HTERT RPE-1 (cell line): Measurements from ENCODE around the gene RPL32.

Source experiments
- in situ Hi-C: fragments of 300-500 bp; cut with MboI; formaldehyde crosslinking; loops from 4 replicates; pipeline ENCODE4 v1.14.3; 2020; ENCODE audit warnings: low sequenced_read_pairs

RPL32 gene

DNA sequence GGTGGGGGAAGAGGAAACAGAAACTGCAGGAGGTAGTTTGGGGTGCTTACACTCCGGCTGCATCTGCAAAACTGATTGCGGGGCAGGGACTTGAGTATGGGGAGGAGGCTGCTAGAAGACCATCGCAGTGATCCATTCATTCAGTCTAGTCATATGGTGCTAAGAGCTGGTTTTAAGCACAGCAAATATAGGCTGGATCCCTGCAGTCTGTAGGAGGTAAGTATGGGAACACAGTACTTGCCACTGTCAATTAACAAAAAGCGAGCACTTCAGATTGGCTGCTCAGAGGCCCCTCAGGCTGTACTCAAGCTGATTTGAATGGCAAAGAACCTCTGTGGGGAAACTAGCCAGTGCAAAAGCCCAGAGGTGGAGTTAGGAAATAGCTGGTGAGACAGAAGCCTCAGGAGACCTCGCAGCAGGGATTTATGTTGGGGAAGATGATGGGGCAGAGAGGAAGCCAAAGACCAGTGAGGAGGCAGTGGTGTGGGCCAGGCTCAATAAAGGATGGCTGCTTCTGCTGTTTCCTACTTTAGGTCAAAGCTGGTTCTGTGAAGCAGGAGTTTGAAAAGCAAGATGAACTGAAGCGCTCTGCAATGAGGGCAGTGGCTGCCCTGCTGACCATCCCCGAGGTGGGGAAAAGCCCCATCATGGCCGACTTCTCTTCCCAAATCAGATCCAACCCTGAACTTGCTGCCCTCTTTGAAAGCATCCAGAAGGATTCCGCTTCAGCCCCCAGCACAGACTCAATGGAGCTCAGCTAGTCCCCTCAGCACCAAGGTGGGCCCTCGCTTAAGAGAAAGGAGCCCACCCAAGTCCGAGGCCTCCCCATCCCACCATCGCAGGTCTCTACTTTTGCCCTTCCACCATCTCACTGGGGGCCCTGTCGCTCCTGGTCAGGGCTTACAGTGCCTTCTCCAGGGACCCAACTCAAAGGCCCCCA, 7.9 kb downstream of the RPL32 start:
- in situ Hi-C loops: no loop called here

DNA sequence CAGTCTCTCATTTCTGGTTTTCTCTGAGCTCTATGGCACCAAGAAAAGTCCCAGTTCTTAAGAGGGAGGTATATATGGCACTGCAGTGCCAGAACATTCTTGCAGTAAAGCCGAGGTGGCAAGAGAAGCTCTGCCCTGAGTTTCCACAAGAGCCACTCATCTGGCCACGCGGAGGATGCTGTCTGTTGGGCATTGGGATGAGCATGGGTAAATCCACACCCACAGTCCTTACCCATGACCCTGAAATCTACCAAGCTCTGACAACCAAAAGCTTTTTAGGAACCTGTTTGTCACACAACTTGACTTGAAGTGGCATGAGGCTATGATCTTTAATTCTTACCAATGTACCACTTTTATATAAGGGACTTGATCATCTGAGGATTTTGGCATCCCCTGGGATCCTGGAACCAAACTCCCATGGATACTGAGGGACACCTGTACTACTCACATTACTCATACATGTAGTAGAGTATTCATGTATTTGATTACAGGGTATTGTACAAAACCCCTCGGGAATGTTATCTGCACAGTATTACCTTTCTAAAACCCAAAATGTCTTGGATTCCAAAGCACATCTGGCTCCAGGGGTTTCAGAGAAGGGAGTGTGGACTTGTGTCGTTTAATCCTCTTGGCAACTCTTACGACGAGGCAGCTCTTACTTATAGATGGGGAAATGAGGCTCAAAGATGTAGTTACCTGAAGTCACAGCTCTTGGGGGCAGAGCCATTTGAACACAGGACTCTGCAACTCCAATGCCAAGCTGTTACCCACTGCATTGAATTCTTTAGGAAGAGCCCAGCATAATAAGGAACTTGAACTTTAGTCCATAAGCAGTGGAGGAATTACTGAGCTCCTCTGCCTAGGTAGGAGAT, 8.8 kb downstream of the RPL32 start:
- in situ Hi-C loops: no loop called here

DNA sequence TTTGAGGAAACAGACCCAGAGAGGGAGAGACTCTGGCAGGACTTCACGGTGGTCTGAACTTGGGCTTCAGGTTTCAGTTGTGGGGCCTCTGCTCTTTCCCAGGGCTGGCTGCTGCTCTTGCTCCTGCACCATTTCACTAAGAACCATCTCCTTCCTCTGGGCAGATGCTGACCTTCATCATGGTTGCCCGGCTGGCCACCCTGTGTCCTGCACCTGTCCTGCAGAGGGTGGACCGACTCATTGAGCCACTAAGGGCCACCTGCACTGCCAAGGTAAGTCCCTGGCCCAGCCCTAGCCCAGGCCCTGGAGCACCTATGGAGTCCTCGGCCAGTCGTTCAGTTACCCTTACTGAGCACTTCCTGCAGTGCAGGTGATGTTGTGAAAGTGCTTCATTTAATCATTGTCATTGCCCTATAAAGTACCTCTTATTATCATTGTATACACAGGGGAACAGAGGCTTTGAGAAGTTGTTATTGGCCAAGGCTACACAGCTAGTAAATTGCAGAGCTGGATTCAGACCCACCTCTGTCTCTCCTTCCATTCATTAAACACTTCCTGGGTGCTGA, 10.0 kb downstream of the RPL32 start:
- in situ Hi-C loops: no loop called here

DNA sequence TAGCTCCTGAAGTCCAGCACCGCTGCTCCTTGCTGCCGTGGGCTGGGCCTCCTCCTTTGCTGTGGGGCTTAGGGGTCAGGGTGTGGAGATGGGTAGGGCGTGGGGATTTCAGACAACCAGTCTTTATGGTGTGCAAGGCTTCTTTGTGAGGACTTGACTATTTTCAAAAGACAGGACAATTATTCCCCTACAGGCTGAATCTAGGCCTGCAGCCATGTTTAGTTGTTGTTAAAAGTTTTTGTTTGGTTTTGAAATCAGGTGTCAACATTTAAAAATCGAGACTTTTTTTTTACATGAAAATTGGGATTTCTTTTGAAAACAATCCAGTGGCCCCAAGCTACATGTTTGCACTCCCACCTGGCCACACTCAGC, 10.6 kb downstream of the RPL32 start:
- in situ Hi-C loops: no loop called here

DNA sequence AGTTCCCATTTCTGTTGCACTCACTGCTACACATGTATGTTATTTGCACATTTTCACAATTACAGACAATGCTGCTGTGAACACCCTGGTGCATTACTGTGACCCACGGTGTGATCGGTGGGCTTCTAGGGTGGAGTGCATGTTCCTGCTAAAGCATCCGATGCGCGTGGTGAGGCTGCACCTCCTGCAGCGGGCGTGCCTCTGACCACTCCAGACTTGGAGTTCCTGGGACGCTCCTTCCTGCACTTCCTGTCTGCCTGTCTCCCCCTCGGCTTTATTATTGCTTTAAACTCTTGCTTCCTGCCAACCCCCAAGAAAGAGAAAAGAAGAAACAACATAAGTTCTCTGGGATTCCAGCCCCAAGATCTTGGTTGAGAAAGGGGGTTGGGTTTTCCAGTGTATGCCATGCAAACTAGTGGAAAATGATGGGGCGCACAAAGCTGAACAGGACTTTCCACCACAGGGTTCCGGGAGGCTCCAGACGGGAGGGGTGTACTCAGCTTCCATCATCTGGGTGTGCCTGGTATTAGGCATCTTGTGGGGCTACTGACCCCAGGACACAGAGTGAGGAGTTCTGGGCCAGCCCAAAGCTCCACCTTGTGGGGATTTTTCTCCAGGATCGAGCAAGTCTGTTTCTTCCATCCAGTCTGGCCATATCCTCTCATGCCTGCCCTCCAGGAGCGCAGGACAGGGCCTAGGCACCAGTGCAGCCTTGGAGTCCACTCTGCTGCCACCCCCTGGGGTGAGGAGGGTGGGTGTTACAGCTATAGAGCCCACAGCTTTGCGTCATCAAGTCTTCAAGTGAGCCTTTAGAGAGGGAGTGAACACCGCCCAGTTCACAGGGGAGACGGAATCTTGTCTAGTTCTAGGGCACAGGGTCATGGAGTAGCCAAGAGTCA, 11.2 kb downstream of the RPL32 start:
- in situ Hi-C loops: no loop called here

DNA sequence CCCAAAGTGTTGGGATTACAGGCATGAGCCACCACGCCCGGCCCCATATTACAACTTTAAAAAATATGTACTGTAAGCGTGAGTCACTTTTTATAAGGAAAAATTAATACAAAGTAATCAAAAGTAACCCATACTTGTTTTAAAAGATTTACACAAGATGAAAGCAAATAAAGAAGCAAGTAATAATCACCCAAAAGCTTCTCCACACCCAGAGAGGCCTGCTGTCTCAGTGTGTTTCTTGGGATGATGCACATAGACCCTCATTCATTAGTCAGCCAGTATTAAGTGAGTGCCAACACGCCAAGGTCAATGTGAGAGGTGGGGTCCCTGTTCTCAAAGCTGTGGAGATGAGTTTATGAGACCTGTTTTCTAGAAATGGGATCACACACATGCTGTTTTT, 12.0 kb downstream of the RPL32 start:
- in situ Hi-C loops: no loop called here

DNA sequence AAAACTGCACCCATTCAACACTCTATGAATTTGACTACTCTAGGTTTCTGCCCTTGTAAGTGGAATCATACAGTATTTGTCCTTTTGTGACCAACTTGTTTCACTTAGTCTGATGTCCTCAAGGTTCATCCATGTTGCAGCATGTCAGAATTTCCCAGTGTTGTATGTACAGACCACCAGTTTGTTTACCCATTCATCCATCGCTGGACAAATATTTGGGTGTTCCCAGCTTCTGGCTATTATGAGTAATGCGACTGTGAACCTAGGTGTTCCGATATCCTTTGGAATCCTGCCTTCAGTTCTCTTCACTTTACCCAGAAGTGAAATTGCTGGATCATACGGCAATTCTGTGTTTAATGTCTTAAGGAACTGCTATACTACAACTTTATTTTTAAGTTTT, 12.6 kb downstream of the RPL32 start:
- in situ Hi-C loops: no loop called here

DNA sequence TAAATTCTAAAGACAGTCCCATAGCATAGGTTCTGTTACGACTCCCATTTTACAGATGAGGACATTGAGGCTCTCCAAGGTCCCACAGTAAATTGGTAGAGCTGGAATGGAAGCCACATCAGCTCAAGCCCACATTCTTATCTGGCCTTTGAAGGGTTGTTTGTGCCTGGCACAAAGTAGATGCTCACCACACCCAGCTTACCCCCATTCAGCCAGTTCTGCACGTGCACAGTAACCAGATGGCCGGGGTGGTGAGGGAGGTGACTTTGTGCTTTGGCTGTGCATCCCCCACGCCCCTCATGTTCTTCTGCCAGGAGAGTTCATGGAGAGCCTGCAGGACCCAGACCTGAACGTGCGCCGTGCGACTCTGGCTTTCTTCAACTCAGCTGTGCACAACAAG, 16.2 kb downstream of the RPL32 start:
- in situ Hi-C loops: no loop called here

DNA sequence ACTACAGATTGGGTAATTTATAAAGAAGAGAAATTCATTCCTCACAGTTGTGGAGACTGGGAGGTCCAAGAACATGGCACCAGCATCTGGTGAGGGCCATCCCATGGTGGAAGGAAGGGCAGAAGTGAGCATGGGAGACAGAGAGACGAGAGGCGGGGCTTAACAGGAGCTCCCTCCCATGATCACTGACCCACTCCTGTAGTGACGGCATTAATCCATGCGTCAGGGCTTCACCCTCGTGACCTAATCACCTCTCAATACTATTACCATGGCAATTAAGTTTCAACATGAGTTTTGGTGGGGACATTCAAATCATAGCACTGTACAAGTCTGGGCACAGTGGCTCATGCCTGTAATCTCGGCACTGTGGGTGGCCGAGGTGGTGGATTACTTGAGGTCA, 17.1 kb downstream of the RPL32 start:
- in situ Hi-C loops: no loop called here

DNA sequence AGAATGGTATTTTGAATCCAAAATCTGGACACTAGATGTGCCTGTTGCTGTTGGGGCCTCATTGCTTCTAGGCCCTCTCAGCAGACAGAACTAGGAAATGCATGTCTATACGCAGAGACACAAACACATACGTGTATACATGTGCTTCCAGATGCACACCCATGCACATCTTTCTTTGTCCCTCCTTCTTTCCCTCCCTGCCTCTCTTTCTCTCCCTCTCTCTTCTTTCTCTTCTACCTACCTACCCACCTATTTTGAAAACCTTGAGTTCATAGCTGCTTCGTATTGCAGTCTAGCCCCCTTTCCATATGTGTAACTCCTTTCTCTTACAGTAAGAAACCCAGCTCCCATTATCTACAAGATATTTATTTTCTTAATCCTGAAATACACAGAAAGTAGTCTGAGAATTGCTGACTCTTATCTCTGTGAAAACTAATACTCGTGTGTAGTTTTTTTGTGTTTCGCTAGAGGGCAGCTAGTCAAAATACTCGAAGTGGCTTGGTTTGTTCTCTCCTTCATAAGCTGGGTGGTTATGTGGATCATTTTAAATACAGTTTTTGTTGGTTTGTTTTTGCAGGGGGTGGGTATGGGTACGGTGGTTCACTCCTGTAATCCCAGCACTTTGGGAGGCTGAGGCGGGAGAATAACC, 18.5 kb downstream of the RPL32 start:
- in situ Hi-C loops: no loop called here

DNA sequence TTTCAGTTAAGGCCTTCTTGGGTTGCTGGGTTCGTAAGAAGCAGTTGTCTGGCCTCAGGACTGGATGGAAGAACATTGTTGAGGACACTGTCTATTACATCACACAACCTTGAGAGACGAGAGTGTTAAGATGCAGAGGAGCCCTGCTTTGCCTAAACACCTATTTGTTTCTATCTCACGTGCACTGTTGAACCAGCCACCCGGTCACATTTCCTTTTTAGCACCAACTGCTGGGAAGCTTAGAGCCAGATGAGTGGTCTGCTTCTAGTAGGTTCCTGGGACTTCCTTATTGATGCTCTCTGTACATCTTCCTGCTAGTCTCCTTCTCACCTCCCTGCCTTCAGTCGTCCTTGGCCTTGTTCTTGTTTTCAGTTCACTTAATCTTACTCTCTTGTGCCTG, 22.6 kb downstream of the RPL32 start:
- in situ Hi-C loops: no loop called here

DNA sequence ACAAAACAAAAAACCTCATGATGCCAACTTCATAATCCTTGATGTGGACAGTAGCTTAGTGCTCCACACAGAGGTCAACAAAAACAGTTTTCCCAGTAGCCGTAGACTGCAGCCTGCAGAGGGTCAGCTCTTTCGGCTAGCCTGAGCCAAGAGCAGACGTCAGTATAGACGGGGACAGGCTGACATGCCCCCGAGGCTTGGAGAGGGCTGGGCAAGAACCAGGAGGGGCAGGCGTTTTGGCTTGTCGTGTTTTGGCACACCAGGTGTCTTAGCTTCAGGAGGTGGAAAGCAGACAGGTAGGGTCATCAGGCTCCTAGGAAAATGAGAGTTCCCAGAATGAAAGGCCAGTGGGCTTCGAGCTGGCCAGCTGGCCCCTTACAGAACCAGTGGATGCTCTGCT, 23.1 kb downstream of the RPL32 start:
- in situ Hi-C loops: no loop called here

DNA sequence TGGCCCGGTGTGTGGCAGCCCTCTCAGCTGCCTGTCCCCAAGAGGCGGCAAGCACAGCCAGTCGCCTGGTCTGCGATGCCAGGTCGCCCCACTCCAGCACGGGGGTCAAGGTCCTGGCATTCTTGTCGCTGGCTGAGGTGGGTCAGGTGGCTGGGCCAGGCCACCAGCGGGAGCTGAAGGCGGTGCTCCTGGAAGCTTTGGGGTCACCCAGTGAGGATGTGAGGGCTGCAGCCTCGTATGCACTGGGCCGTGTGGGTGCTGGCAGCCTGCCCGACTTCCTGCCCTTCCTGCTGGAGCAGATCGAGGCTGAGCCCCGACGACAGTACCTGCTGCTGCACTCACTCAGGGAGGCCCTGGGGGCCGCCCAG, 24.0 kb downstream of the RPL32 start:
- in situ Hi-C loops: no loop called here

DNA sequence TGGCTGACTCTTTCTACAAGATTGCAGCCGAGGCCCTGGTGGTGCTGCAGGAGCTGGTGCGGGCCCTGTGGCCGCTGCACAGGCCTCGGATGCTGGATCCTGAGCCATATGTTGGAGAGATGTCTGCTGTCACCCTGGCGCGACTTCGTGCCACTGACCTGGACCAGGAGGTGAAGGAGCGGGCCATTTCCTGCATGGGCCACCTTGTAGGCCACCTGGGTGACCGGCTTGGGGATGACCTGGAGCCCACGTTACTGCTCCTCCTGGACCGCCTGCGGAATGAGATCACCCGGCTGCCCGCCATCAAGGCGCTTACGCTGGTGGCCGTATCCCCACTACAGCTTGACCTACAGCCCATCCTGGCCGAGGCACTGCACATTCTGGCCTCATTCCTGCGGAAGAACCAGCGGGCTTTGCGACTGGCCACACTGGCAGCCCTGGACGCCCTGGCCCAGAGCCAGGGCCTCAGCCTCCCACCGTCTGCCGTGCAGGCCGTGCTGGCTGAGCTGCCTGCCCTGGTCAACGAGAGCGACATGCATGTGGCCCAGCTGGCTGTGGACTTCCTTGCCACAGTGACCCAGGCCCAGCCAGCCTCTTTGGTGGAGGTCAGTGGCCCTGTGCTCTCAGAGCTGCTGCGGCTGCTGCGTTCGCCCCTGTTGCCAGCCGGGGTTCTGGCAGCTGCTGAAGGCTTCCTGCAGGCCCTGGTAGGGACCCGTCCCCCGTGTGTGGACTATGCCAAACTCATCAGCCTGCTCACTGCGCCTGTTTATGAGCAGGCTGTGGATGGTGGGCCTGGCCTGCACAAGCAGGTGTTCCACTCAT, 24.6 kb downstream of the RPL32 start:
- in situ Hi-C loops: no loop called here

DNA sequence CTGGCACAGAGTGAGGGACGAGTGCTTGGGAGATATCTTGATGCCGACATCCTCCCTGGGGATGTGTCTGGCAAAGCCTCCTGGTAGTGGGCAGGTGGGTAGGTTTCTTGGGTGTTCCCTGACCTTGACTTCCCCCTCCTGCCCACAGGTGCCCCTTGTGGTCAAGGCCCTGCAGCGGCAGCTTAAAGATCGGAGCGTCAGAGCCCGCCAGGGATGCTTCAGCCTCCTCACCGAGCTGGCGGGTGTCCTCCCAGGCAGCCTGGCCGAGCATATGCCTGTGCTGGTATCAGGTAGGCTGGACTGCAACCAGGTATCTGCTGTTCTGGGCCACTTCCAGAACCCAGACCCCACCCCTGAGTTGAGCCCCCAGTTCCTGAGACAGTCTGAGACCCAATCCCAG, 25.6 kb downstream of the RPL32 start:
- in situ Hi-C loops: no loop called here

DNA sequence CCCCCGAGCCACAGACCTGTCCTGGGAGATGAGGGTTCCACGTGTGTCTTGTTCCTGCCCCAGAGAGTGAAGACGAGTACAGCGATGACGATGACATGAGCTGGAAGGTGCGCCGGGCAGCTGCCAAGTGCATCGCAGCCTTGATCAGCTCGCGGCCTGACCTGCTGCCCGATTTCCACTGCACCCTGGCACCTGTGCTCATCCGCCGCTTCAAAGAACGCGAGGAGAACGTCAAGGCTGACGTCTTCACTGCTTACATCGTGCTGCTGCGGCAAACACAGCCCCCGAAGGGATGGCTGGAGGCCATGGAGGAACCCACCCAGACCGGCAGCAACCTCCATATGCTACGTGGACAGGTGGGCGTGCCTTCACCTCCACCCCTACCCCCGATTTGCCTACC, 26.3 kb downstream of the RPL32 start:
- in situ Hi-C loops: no loop called here

DNA sequence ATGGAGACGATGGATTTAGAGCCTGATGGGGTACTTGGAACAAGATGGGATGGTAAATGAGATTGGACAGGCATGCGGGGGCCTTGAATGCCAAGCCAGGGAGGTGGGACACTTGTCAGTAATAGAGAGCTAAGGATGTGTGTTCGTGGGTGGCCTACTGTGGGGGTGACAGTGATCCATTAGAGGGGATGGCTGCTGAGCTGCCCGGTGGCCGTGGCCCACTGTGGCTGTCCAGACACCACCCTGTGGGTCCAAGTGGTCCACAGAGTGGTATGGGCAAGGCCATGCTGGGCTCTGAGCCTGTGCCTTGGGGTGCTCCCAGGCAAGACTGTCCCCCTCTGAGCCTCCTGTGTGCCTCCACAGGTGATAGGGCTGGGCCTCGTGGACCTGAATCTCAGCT, 27.4 kb downstream of the RPL32 start:
- in situ Hi-C loops: no loop called here

DNA sequence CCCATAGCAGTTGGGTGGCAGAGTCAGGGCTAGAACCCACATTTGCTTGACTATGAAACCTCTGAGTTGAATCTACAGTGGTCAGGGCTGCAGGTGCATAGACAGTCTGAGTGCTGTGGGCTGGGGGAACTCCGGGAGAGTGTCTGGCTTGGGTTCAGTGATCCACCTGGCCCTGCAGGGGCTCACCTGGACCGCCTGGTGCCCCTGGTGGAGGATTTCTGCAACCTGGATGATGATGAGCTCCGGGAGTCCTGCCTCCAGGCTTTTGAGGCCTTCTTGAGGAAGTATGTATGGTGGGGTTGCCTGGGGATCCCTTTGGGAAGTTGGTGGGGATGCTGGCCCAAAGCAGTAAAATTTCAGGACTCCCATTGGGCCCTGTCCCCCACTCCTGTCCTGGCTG, 28.6 kb downstream of the RPL32 start:
- in situ Hi-C loops: no loop called here

DNA sequence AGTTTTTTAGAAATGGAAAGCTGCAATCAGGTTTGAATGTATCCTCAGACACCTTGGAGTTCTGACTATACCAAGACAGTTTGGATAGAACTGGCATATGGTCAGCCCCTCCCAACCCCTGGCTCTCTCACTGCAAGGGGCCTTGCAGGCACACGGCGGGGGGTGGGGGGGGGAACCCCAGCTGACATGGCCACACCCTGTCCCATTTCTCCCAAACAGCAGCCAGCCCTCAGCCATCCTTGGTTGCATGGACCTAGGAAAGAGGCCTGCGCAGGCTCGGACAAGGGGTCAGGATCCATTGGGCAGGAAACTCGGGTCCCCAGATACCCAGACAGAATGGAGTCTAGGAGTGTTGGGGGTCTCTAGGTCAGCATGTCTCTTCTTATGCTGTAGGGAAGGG, 30.4 kb downstream of the RPL32 start:
- in situ Hi-C loops: no loop called here
